Astrocyte (in vitro differentiated cells and primary cell): ENCODE data around the gene RABL3. TPM values are rescaled to one million over a fixed set of nuclear protein-coding genes. Genes with fewer than 3 reads are reported as not detected.

Source experiments
- DNase-seq: peaks from one replicate; pipeline ENCODE4 v3.0.0-alpha.2; 2010; ENCODE audit warnings: low read depth
- FAIRE-seq: peaks from 2 replicates; lab custom pipeline; 2011; peaks lifted over from hg19 to GRCh38; lab: Jason Lieb, UNC
- H2AFZ ChIP-seq: 2 replicates; pipeline ENCODE4 v1.6.0; 2012; ENCODE audit warnings: low read depth, low read length, inconsistent platforms
- H3K27ac ChIP-seq: 2 replicates; pipeline ENCODE4 v1.5.1; 2011; ENCODE audit warnings: low read depth, low read length, inconsistent platforms
- H3K27me3 ChIP-seq: 2 replicates; pipeline ENCODE4 v1.6.0; 2011; ENCODE audit warnings: low read length, inconsistent platforms; ENCODE audit not compliant: insufficient read depth
- H3K36me3 ChIP-seq: 2 replicates; pipeline ENCODE4 v1.5.1; 2011; ENCODE audit warnings: low read length, inconsistent platforms; ENCODE audit not compliant: insufficient read depth
- H3K4me1 ChIP-seq: 2 replicates; pipeline ENCODE4 v1.5.1; 2011; ENCODE audit warnings: low read length, inconsistent platforms; ENCODE audit not compliant: insufficient read depth
- H3K4me2 ChIP-seq: 2 replicates; pipeline ENCODE4 v1.6.0; 2012; ENCODE audit warnings: low read length, inconsistent platforms
- H3K4me3 ChIP-seq: 2 replicates; pipeline ENCODE4 v1.5.1; 2011; ENCODE audit warnings: low read depth, mild to moderate bottlenecking, low read length, inconsistent platforms; ENCODE audit not compliant: insufficient read depth
- H3K79me2 ChIP-seq: 2 replicates; pipeline ENCODE4 v1.6.0; 2012; ENCODE audit warnings: mild to moderate bottlenecking, low read length, inconsistent platforms; ENCODE audit not compliant: insufficient read depth
- H3K9ac ChIP-seq: 2 replicates; pipeline ENCODE4 v1.6.0; 2012; ENCODE audit warnings: mild to moderate bottlenecking, low read length, inconsistent platforms
- H3K9me3 ChIP-seq: 2 replicates; pipeline ENCODE4 v1.5.1; 2012; ENCODE audit warnings: low read depth, mild to moderate bottlenecking, low read length, inconsistent platforms; ENCODE audit not compliant: insufficient read depth
- H4K20me1 ChIP-seq: 2 replicates; pipeline ENCODE4 v1.6.0; 2012; ENCODE audit warnings: low read length, inconsistent platforms; ENCODE audit not compliant: insufficient read depth
- H3K27ac Mint-ChIP-seq: one replicate; pipeline ENCODE4 v1.8.0; 2021; ENCODE audit warnings: mild to moderate bottlenecking, mixed read lengths; ENCODE audit not compliant: unreplicated experiment
- H3K27me3 Mint-ChIP-seq: one replicate; pipeline ENCODE4 v1.8.0; 2021; ENCODE audit warnings: low read depth, mixed read lengths; ENCODE audit not compliant: unreplicated experiment
- H3K36me3 Mint-ChIP-seq: one replicate; pipeline ENCODE4 v1.8.0; 2021; ENCODE audit warnings: low read depth, mixed read lengths; ENCODE audit not compliant: unreplicated experiment
- H3K4me1 Mint-ChIP-seq: one replicate; pipeline ENCODE4 v1.8.0; 2021; ENCODE audit warnings: low read depth, mixed read lengths; ENCODE audit not compliant: unreplicated experiment
- H3K4me3 Mint-ChIP-seq: one replicate; pipeline ENCODE4 v1.8.0; 2021; ENCODE audit warnings: mild to moderate bottlenecking, moderate library complexity, mixed read lengths; ENCODE audit not compliant: unreplicated experiment
- H3K9me3 Mint-ChIP-seq: one replicate; pipeline ENCODE4 v1.8.0; 2021; ENCODE audit warnings: mild to moderate bottlenecking, mixed read lengths; ENCODE audit not compliant: unreplicated experiment
- CTCF ChIP-seq: IDR thresholded peaks from 2 replicates; pipeline ENCODE4 v1.5.1; 2011; ENCODE audit warnings: low read depth, mild to moderate bottlenecking, inconsistent platforms, low read length, moderate library complexity; ENCODE audit not compliant: insufficient read depth
- EZH2 ChIP-seq: IDR thresholded peaks from 2 replicates; pipeline ENCODE4 v1.6.1; 2012; ENCODE audit warnings: mild to moderate bottlenecking, low read length, inconsistent platforms; ENCODE audit not compliant: insufficient read depth
- total RNA-seq: library from RNA; stranded (reverse); gene quantifications from 2 replicates; pipeline ENCODE4 v1.2.1, GENCODE V29; 2021

Gene RABL3
- total RNA-seq, 1 donor from 2014 or later: 16.8 TPM

DNA sequence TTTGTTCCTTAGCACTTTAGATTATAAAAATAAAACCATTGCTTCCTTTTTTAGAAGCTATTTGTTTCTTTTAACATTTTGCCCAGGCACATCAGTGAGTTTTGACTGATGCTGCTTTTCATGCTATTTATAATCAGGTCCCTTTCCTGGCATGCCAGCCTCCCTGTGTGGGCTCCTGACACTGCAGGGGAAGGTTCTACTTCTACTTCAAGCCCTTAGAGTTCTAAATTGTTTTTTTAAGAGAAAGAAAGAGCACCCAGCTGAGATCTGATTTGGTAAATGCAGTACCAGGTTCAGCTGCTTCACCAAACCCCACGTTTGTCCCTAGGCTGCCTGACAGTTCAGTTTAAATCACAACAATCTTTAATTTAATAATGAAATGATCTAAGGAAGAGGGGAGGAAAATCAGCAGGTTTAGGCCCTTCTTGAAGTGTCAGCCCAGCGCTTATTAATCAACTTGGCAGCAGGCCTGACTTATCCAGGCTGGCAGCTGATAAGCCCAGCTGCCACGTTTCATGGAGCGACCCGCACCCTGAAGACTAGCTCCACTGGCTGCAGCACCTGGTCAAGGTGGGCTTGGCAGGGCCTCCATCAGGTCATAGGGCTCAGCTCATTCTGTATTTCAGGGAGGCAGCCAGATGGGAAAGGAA is 89.3 kb downstream of the RABL3 start:
- Histone ChIP-seq H4K20me1 (no peaks in the 10 kb centered on the region), H2AFZ (no peak overlapping the region), H3K27me3 (no peaks in the 10 kb centered on the region), H3K4me2 (no peak overlapping the region), H3K9ac (no peak overlapping the region), H3K79me2 (no peaks in the 10 kb centered on the region), H3K4me3 (no peak overlapping the region), H3K27ac (no peak overlapping the region), H3K9me3 (no peaks in the 10 kb centered on the region), H3K36me3 (no peaks in the 10 kb centered on the region), H3K4me1 (no peaks in the 10 kb centered on the region)
- H3K27me3 Mint-ChIP-seq: no peaks in the 10 kb centered on the region
- no peaks in the 10 kb centered on the region for H3K9me3 Mint-ChIP-seq
- no peaks in the 10 kb centered on the region for H3K36me3 Mint-ChIP-seq
- no peak for TF ChIP-seq CTCF
- TF ChIP-seq EZH2: no peak
- no peak for FAIRE-seq
- no peak overlapping the region for H3K4me3 Mint-ChIP-seq
- H3K4me1 Mint-ChIP-seq: no peaks in the 10 kb centered on the region
- H3K27ac Mint-ChIP-seq: no peak overlapping the region
- no peak for DNase-seq

- Histone ChIP-seq H3K9ac (no peak overlapping the region), H2AFZ (no peak overlapping the region), H3K36me3 (no peaks in the 10 kb centered on the region), H3K4me1 (no peaks in the 10 kb centered on the region), H3K4me2 (no peak overlapping the region), H3K4me3 (no peak overlapping the region), H4K20me1 (no peaks in the 10 kb centered on the region), H3K27ac (no peak overlapping the region), H3K9me3 (no peaks in the 10 kb centered on the region), H3K79me2 (no peaks in the 10 kb centered on the region), H3K27me3 (no peaks in the 10 kb centered on the region)
- Mint-ChIP-seq H3K4me1 (no peaks in the 10 kb centered on the region), H3K27me3 (no peaks in the 10 kb centered on the region), H3K4me3 (no peak overlapping the region), H3K27ac (no peak overlapping the region), H3K36me3 (no peaks in the 10 kb centered on the region), H3K9me3 (no peaks in the 10 kb centered on the region)
- TF ChIP-seq CTCF (no peak), EZH2 (no peak)
- DNase-seq: no peak
- FAIRE-seq: no peak
Observed at GRCh38 chr3:120652281-120652680, 90.0 kb downstream of the RABL3 start.

DNA sequence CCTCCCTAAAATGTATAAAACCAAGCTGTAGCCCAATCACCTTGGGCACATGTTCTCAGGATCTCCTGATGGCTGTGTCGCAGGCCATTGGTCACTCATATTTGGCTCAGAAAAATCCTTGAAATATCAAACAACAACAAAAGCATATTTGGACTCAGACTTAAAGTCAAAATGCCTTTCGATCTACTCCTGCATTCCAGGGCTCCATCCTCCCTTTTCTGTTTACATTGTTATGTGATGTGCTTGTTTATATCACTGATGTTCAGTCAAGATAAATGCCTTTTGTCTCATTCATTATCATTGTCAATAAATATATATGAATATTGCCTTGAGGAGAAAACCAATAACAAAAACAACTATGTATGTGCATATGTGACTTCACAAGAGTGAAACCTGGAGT is 92.0 kb downstream of the RABL3 start:
- no peak overlapping the region for H3K27ac Mint-ChIP-seq
- FAIRE-seq (no peak), DNase-seq (no peak)
- Histone ChIP-seq H3K9ac (no peak overlapping the region), H2AFZ (no peak overlapping the region), H3K79me2 (no peaks in the 10 kb centered on the region), H3K4me2 (no peak overlapping the region), H4K20me1 (no peaks in the 10 kb centered on the region), H3K4me1 (peaks cover 1% of the 10 kb centered on the region), H3K27ac (no peak overlapping the region), H3K9me3 (no peaks in the 10 kb centered on the region), H3K36me3 (no peaks in the 10 kb centered on the region), H3K27me3 (no peaks in the 10 kb centered on the region), H3K4me3 (no peak overlapping the region)
- H3K27me3 Mint-ChIP-seq: no peaks in the 10 kb centered on the region
- no peaks in the 10 kb centered on the region for H3K36me3 Mint-ChIP-seq
- no peaks in the 10 kb centered on the region for H3K9me3 Mint-ChIP-seq
- peaks cover 4% of the 10 kb centered on the region for H3K4me1 Mint-ChIP-seq
- no peak overlapping the region for H3K4me3 Mint-ChIP-seq
- TF ChIP-seq EZH2 (no peak), CTCF (no peak)
